ENCODE measurements around the gene CASZ1.

Gene CASZ1

DNA sequence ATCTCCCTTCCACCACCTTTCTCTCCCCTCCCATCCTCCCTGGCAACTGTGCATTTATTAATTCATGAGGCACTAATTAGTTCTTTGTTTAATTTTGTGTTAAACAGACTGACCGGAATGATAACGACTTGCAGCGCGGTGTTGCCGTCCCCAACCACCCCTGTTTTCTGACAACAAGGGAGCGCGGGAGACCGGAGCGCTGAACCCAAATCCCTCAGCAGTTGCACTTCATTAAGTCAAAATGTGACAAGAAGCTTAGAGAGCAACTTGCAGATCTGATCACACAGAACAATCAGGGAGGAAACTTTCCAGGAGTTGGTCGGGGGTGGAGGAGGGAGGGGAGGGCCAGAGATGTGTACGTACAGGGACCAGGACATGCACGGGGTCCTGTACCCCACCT, 89.2 kb downstream of the CASZ1 start:
- 0 out of 2 replicates have a peak overlapping the region, but pooled peaks have one; percentile 54 for H3K27ac ChIP-seq
- TF ChIP-seq, protein P1, sequence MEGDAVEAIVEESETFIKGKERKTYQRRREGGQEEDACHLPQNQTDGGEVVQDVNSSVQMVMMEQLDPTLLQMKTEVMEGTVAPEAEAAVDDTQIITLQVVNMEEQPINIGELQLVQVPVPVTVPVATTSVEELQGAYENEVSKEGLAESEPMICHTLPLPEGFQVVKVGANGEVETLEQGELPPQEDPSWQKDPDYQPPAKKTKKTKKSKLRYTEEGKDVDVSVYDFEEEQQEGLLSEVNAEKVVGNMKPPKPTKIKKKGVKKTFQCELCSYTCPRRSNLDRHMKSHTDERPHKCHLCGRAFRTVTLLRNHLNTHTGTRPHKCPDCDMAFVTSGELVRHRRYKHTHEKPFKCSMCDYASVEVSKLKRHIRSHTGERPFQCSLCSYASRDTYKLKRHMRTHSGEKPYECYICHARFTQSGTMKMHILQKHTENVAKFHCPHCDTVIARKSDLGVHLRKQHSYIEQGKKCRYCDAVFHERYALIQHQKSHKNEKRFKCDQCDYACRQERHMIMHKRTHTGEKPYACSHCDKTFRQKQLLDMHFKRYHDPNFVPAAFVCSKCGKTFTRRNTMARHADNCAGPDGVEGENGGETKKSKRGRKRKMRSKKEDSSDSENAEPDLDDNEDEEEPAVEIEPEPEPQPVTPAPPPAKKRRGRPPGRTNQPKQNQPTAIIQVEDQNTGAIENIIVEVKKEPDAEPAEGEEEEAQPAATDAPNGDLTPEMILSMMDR (IDR thresholded peaks at IDR 0.05): no peak
- no peak for TF ChIP-seq ZFX (IDR thresholded peaks at IDR 0.05; ENCODE audit: borderline replicate concordance)

- no peak overlapping the region for H3K27ac ChIP-seq
- no peak for TF ChIP-seq ZFX (IDR thresholded peaks at IDR 0.05; ENCODE audit: borderline replicate concordance)
- TF ChIP-seq, protein P1 (IDR thresholded peaks at IDR 0.05): no peak
These were observed 90.0 kb downstream of the CASZ1 start for GRCh38 chr1:10706376-10706913.

GRCh38 chr1:10705953-10706352, 90.5 kb downstream of the CASZ1 start:
- TF ChIP-seq, protein P1 (IDR thresholded peaks at IDR 0.05): no peak
- TF ChIP-seq ZFX (IDR thresholded peaks at IDR 0.05; ENCODE audit: borderline replicate concordance): no peak
- no peak overlapping the region for H3K27ac ChIP-seq

DNA sequence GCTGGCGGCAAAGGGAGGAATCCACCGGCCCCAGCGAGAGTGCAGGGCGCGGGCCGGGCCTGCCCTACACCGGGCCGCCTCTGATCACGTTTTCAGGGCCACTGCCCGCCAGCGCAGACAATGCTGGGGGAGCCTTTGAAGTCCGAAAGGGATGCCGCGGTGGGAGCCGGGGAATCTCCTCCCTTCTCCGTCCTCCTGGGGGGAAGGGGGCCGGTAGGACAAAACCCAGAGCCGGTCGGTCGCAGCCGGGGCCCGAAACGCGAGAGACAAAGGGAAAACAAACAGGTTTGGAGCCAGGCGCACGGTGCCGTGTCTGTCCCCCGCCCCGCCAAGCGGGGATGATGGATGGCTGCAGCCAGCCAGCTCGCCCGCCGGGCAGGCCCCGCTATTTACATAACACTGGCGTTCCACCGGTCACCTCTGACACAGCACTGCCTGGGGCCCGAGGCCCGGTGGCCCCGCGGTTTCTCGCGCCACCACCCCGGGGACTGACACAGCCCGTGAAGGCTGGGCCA, 92.0 kb downstream of the CASZ1 start:
- H3K27ac ChIP-seq: no peak overlapping the region
- TF ChIP-seq, protein P1 (IDR thresholded peaks at IDR 0.05): no peak
- no peak for TF ChIP-seq ZFX (IDR thresholded peaks at IDR 0.05; ENCODE audit: borderline replicate concordance)

DNA sequence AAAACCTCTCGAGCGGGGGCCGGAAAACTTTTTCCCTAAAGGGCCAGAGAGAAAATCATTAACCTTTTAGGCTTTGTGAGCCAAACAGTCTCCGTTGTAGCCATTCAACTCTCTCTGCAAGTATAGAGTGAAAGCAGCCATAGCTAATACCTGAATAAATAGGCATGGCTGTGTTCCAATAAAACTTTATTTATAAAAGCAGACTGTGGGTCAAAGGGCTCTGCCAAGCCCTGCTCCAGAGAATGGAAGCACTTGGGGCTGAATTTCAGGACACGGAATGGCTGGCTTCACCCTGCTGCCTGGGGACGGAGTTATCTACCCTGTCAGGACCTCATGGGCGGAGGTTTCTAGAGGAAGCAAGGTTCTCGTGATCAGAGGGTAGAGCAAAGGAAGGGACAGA, 92.7 kb downstream of the CASZ1 start:
- no peak for TF ChIP-seq ZFX (IDR thresholded peaks at IDR 0.05; ENCODE audit: borderline replicate concordance)
- TF ChIP-seq, protein P1 (IDR thresholded peaks at IDR 0.05): no peak
- H3K27ac ChIP-seq: no peak overlapping the region

GRCh38 chr1:10701145-10701544, 95.3 kb downstream of the CASZ1 start:
- peak overlapping the region; percentile 25; the same call in 1 of the 2 replicates for H3K27ac ChIP-seq
- no peak for TF ChIP-seq ZFX (IDR thresholded peaks at IDR 0.05; ENCODE audit: borderline replicate concordance)
- TF ChIP-seq, protein P1 (IDR thresholded peaks at IDR 0.05): no peak

DNA sequence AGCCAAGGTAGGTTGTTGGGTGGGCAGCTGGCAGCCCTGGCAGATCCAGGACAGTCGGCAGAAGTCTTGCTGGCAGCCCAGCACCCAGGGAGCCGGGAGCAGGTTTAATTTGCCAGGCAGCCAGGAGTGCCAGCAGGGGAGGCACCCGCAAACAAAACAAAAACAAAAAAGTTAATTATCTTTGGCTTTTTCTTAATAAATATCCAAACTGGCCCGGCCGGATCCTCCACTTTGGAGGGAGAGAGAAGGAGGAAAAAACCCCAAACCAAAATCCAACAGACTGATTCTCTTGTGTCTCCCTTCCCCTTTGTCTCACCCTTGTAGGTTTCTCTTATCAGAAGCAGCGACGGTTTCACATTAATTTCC, 97.0 kb downstream of the CASZ1 start:
- peak overlapping the region; percentile 25 for H3K27ac ChIP-seq
- TF ChIP-seq, protein P1 (IDR thresholded peaks at IDR 0.05): no peak
- no peak for TF ChIP-seq ZFX (IDR thresholded peaks at IDR 0.05; ENCODE audit: borderline replicate concordance)
